T-helper 17 cell (primary cell): ENCODE measurements around the gene ITGB2. TPM values are rescaled to one million over a fixed set of nuclear protein-coding genes. Genes with fewer than 3 reads are reported as not detected.
A peak's percentile ranks its signal among the peaks of the same experiment; 100 is the strongest.
"Not testable (repeated sequence)": the region's sequence is repeated elsewhere in the genome, so short reads cannot be mapped to it uniquely, and the experiment has no call there.

Source experiments
- ATAC-seq: fragments of 150-1000 bp; cut with Tn5 transposase; 2 replicates; pipeline ENCODE4 v1.10.0; 2021; ENCODE audit warnings: mild to moderate bottlenecking, moderate library complexity
- DNase-seq, 3 donors: peaks; one replicate each; pipeline versions ENCODE4 v3.0.0 to v3.0.0-alpha.2; 2020 to 2021
- H3K9me3 ChIP-seq: one replicate; pipeline ENCODE4 v1.7.0; 2013; ENCODE audit warnings: low read length, mild to moderate bottlenecking; ENCODE audit not compliant: control insufficient read depth, poor library complexity, severe bottlenecking
- H3K27ac Mint-ChIP-seq: one replicate; pipeline ENCODE4 v1.8.0; 2022; ENCODE audit warnings: mild to moderate bottlenecking, moderate library complexity, mixed read lengths
- H3K27me3 Mint-ChIP-seq: one replicate; pipeline ENCODE4 v1.8.0; 2022; ENCODE audit warnings: mixed read lengths
- H3K36me3 Mint-ChIP-seq: one replicate; pipeline ENCODE4 v1.8.0; 2022; ENCODE audit warnings: low read depth, mixed read lengths
- H3K4me1 Mint-ChIP-seq: one replicate; pipeline ENCODE4 v1.8.0; 2022; ENCODE audit warnings: mild to moderate bottlenecking, mixed read lengths
- H3K4me3 Mint-ChIP-seq: one replicate; pipeline ENCODE4 v1.8.0; 2022; ENCODE audit warnings: mild to moderate bottlenecking, moderate library complexity, mixed read lengths
- total RNA-seq, 4 donors: library from RNA in 2 of 4; stranded (reverse) in 2 of 4; gene quantifications; one replicate each; pipeline ENCODE4 v1.2.3 and lab custom pipeline; 2022 to 2026

Gene ITGB2
- total RNA-seq, 2 donors from 2014 or later = 248 to 359 TPM

DNA sequence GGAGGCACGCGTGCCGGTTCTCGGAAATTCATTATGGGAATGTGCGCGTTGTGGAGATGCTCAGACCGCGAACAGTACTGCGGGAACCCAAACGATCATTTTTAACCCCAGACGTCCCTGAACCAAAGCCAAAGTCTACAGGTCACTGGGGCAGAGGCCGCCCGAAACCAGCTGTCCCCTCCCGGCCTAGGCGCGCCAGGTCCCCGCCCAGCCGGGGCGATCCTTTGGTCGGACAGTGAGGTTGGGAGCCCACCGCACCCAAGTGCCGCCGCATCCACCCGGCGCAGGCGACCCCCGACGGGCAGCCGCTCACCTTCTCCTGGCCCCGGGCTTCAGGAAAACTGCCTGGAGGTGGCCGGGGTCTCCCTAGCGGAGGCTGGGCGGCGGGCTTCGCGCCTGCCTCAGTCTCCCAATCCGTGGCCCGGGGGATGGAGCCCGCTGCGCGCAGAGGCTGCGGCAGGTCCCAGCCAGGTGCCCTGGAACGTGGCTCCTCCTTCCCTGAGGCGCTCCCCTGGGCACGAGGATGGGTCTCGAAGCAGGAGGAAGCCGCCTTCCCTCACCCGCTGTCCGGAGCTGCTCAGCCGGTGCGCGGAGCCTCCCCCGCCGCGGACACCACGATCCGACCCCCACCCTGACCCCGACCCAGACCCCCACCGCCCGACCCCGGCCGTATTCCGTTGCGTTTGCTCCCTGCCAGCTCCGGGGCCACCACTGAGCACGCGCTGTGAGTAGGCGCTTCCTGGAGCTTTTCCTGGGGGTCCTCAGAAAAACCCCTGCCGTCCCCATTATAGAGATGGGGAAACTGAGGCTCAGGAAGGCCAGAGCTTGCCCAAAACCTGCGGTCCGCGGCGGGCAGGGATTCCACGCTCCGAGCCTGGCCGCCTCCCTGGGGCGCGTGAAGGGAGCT lies 11.1 kb upstream of the ITGB2 start:
- Mint-ChIP-seq H3K4me1 (peaks cover 29% of the 10 kb centered on the region), H3K4me3 (peak overlapping the region; percentile 93), H3K27me3 (no peaks in the 10 kb centered on the region), H3K36me3 (no peaks in the 10 kb centered on the region), H3K27ac (peak overlapping the region; percentile 94)
- no peak for ATAC-seq
- H3K9me3 ChIP-seq = no peaks in the 10 kb centered on the region
- no peak for DNase-seq

DNA sequence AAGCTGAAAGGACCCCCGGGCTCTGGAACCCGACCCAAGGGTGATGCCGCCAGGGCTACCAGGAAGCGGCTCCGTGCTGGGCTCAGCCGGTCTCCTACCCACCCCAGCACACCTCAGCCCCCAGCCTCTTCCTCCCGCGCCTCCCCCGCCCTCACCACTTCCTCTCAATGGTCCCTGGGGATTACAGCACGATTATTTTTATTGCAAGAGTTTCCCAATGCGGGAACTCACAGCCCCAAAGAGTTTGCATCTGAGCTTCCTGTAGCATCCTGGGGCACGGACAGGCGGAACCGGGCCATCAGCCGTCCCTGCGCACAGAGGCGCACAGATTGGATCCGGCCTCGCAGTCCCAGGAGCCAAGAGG lies 10.4 kb upstream of the ITGB2 start:
- no peak for ATAC-seq
- no peaks in the 10 kb centered on the region for H3K36me3 Mint-ChIP-seq
- H3K9me3 ChIP-seq = no peaks in the 10 kb centered on the region
- peak overlapping the region; percentile 94 for H3K27ac Mint-ChIP-seq
- peaks cover 34% of the 10 kb centered on the region for H3K4me1 Mint-ChIP-seq
- peak overlapping the region; percentile 93 for H3K4me3 Mint-ChIP-seq
- no peaks in the 10 kb centered on the region for H3K27me3 Mint-ChIP-seq
- no peak for DNase-seq

DNA sequence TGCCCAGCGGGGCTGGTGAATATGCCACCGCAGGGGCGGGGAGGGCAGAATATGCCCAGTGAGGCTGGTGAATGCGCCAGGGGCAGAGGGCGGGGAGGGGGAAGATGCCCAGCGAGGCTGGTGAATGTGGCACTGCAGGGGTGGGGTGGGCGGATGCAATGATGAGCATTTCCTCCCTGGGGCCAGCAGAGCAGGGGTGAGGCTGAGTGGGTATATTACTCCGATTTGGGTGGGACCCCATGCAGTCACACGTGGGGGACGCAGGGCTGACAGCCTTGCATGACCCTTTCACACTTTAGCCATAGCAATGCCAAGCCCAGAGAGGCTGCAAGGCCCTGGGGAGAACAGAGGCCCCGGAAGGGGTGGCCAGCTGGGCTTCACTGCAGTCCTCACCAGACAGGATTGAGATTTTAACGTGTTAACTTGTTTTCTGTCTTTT lies 9.9 kb upstream of the ITGB2 start:
- Mint-ChIP-seq H3K27me3 (no peaks in the 10 kb centered on the region), H3K4me3 (peak overlapping the region; percentile 93), H3K4me1 (peaks cover 37% of the 10 kb centered on the region), H3K36me3 (no peaks in the 10 kb centered on the region), H3K27ac (peak overlapping the region; percentile 94)
- ATAC-seq = peak; percentile 39
- H3K9me3 ChIP-seq = no peaks in the 10 kb centered on the region
- DNase-seq = peak in 2 of 3 donors; percentile 48 to 50

DNA sequence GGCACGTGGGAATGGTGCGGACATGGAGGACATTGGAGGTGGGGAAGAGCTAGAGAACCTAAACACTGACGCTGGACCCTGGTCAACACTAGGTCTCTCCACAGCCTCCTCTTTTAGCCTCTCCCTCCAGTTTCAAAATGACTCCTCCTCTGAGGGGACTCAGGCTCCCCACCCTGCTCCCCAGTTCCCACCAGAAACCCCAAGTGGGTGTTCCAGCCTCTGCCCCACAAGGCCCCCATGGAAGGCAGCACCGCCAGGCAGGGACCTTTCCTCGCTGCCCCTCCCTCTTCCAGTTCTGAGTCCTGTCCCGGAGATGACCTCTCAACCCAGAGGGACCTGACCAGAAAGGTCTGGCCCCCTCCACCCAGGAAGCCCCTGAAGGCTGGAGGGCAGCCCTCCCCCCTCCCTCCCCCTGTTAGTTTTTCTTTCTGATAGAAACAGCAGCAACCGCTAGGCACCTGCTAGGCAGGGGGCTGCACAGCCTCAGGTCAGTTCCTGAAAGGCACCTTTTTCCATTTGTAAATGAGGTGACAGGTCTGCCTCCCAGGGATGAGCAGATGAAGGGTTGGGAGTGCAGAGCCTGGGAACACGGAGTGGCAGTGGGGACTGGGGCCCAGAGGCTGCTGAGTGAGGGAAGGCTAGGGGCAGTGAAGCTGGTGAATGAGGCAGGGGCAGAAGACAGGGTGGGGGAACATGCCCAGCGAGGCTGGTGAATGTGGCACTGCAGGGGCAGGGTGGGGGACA lies 9.3 kb upstream of the ITGB2 start:
- Mint-ChIP-seq H3K4me3 (peak overlapping the region; percentile 95), H3K36me3 (no peaks in the 10 kb centered on the region), H3K27me3 (no peaks in the 10 kb centered on the region), H3K4me1 (peaks cover 43% of the 10 kb centered on the region), H3K27ac (peak overlapping the region; percentile 94)
- no peaks in the 10 kb centered on the region for H3K9me3 ChIP-seq
- ATAC-seq = no peak
- DNase-seq = no peak

DNA sequence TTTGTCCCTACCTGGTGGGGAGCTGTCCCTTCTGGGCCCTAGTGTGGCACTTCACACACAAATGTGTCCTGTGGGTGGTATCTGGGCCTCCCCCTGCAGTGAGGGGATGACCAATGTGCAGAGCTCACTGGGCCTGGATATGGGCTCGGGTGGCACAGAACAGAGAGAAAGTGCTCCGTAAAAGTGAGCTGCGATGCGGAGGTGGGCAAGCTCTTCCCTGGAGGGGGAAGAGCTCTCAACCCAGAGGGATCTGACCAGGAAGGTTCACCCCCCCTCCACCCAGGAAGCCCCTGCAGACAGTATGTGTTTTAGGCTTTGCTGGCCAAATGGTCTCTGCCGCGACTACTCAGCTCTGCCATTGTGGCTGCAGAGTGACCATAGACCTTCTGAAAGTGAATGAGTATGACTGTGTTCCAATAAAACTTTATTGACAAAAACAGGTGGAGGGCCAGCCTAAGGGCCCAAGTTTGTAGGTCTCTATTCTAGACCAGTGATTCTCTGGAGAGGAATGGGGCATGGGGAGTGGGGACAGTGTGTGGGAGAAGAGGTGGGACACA lies 8.6 kb upstream of the ITGB2 start:
- Mint-ChIP-seq H3K27me3 (no peaks in the 10 kb centered on the region), H3K27ac (peak overlapping the region; percentile 94), H3K4me3 (peak overlapping the region; percentile 95), H3K36me3 (no peaks in the 10 kb centered on the region), H3K4me1 (peaks cover 50% of the 10 kb centered on the region)
- DNase-seq (no peak), ATAC-seq (no peak)
- no peaks in the 10 kb centered on the region for H3K9me3 ChIP-seq

DNA sequence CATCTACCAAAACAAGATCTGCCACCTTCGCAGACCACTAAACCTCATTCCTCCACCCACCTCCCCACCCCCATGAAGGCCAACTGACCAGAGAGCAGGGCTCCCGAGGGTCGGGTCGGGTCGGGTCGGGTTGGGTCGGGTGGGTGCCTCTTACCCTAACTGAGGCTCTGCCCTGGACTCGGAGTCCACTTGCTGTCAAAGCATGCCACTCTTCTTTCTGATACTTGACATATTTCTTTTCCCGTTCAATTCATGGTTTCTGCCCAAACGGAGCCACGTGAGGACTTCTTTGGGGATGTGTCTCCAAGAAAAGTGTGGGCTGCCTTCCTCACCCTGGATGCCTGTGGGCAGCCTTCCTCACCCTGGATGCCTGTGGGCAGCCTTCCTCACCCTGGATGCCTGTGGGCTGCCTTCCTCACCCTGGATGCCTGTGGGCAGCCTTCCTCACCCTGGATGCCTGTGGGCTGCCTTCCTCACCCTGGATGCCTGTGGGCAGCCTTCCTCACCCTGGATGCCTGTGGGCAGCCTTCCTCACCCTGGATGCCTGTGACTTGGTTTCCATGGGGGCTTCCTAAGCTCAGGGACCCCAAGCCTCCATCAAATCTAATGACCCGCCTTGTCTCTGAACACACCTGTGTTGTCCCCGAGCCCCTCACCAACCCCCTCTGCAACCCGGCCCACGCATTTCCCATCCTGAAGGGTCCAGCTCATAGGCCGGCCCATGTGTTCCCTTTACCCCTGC lies 8.0 kb upstream of the ITGB2 start:
- Mint-ChIP-seq H3K4me1 (peaks cover 56% of the 10 kb centered on the region), H3K27ac (peak overlapping the region; percentile 94), H3K4me3 (peak overlapping the region; percentile 95)
- H3K9me3 ChIP-seq, DNase-seq, ATAC-seq, H3K36me3 Mint-ChIP-seq, H3K27me3 Mint-ChIP-seq: not testable (repeated sequence)

DNA sequence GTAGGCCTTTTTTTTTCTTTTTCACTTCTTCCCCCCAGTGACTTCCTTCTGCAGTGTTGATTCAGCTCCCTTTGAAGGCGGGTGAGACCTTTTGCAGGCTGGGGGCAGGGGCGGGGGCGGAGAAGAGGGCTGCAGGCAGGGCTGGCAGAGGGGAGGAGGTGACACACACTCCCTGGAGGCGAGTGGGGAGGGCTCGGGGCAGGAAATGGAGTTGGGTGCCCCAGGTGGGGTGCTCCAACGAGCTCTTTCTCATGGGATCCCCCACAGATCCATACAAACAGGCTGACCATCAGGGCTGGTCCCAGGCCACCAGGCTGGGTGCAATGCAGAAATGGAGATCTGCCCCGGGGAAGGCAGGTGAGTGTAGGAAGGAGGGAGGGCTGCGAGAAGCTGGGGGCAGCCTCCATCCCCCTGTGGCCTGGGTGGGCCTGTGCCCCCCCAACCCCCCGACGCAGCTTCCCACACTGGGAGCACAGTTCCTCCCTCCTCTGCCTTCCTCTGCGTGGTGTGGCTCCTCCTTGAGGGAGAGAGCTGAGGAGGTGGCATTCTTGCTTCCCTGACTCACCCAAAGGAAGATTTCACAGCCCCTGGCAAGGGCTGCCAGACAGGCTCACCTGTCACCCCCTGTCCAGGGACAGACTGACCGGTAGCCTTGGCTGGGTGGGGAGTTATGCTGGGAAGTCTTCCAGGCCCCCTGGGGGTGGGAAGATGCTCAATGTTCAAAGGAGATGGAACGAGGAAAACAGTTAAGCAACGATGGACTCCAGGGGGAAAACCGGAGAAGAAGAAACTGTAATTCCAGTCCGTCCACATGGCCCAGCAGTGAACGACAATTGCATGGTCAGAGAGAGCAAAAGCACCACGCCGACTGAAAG lies 7.1 kb upstream of the ITGB2 start:
- H3K27ac Mint-ChIP-seq = peak overlapping the region; percentile 94
- H3K36me3 Mint-ChIP-seq = no peaks in the 10 kb centered on the region
- H3K4me1 Mint-ChIP-seq = peaks cover 59% of the 10 kb centered on the region

DNA sequence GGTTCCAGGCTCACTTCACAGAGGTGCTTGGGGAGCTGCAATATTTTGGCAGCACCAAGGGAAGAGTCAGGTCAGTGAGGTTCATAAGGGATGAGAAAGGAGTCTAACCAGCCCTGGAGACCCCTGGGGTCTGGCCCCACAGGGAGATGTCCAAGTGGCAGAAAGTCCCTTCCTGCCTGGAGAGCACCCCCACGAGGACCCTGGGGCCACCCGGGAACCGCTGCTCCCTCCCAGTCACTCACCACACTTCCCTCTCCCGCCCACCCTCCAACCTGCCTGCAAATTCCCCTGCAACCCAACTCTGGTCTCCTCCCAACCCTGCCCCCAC lies 6.5 kb upstream of the ITGB2 start:
- Mint-ChIP-seq H3K27ac (peak overlapping the region; percentile 94), H3K27me3 (no peaks in the 10 kb centered on the region), H3K4me3 (peak overlapping the region; percentile 95), H3K36me3 (no peaks in the 10 kb centered on the region), H3K4me1 (peaks cover 60% of the 10 kb centered on the region)
- DNase-seq (no peak), ATAC-seq (no peak)
- H3K9me3 ChIP-seq = no peaks in the 10 kb centered on the region

More for the DNA sequence above, 7.1 kb upstream of the ITGB2 start:
- no peaks in the 10 kb centered on the region for H3K9me3 ChIP-seq
- DNase-seq = peak; percentile 47 to 78 (median 59)
- Mint-ChIP-seq H3K4me3 (peak overlapping the region; percentile 95), H3K27me3 (no peaks in the 10 kb centered on the region)
- peak; percentile 74 for ATAC-seq

DNA sequence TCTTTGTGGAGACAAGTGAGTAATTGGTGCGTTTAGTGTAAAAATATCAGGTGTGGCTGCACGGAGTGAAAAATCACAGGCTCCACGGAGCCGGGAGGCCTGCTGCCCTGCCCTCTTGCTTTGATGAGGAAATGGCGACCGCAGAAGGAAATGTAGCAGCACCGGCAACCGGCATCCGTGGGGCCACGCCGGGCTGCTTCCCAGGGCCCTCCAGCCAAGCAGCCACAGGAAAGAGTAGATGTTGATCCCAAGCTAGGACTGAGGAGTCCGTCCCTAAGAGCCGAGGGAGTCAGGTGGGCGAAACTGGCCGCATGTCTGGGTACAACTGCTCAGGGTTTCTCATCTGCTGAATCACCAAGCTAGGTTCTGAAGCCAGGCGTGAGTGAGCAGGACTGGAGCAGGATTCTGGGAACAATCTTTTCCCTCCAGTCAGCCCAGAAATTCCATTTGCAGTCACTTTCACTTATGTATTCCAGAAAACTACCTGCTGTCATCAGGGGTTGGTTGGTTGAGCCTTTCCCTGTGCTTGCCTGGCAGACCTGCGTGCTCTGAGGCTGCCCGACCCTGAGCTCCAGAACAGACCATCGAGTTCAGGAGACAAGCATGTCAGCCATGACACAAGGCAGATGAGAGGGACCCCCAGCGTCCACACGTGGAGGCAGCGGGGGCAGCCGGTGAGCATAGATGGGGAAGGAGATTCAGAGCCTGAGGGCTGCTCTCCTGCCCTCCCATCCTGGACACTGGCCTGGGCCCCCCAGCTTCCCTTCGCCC lies 5.8 kb upstream of the ITGB2 start:
- DNase-seq (peak in 2 of 3 donors; percentile 38 to 55), ATAC-seq (peak; percentile 57)
- Mint-ChIP-seq H3K36me3 (no peaks in the 10 kb centered on the region), H3K27ac (peak overlapping the region; percentile 94), H3K4me1 (peaks cover 65% of the 10 kb centered on the region), H3K27me3 (no peaks in the 10 kb centered on the region), H3K4me3 (peak overlapping the region; percentile 95)
- no peaks in the 10 kb centered on the region for H3K9me3 ChIP-seq

DNA sequence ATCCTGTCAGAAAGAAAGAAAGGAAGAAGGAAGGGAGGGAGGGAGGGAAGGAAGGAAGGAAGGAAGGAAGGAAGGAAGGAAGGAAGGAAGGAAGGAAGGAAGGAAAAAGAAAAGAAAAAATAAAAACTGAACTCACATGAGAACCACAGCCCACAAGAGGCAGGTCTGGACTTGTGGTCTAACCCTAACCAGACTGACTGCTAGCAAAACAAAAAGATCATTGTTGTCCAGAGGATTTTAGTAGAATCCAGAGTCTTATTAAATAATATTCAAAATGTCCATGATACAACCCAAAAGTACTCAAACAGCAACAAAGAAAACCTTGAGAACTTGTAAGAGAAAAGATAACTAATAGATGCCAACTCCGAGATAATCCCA lies 4.7 kb upstream of the ITGB2 start:
- peaks cover 68% of the 10 kb centered on the region for H3K4me1 Mint-ChIP-seq
- no peak for ATAC-seq
- H3K27ac Mint-ChIP-seq = peak overlapping the region; percentile 94
- no peaks in the 10 kb centered on the region for H3K27me3 Mint-ChIP-seq
- no peak for DNase-seq
- H3K36me3 Mint-ChIP-seq = no peaks in the 10 kb centered on the region
- peak overlapping the region; percentile 85 for H3K4me3 Mint-ChIP-seq
- no peaks in the 10 kb centered on the region for H3K9me3 ChIP-seq

DNA sequence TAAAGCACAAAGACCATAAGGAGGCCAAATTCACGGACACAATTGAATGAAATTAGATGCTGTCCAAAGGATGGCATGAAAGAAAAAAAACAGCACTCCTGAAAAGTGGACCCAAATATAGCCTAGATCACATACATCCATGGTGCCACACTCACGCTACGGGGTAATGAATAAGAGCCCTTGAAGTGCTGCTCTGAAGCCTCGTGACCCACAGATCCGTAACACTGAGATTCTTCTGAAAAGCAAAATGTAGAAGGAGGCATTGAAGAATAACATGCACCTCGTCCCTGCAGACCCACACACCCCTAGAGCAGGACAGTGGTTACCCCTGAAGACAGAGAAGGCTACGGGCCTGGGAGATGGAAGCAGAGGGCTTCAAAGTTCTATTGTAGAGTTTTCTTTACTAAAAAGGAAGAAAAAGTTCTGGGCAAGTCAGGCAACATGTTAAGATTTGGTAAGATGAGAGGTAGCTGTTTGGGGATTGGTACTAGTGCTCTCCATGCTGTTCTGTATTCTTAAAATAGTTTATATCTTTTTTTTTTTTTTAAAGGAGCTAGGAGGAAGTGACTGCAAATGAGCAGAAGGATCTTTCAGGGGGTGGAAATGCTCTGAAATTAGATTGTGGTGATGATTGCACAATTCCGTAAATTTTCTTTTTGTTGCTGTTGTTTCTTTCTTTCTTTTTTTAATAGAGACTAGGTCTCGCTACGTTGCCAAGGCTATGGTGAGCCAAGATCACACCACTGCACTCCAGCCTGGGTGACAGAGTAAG lies 4.1 kb upstream of the ITGB2 start:
- no peaks in the 10 kb centered on the region for H3K27me3 Mint-ChIP-seq

More for the DNA sequence above, 4.1 kb upstream of the ITGB2 start:
- ATAC-seq (no peak), DNase-seq (no peak)
- Mint-ChIP-seq H3K4me1 (peaks cover 68% of the 10 kb centered on the region), H3K4me3 (peak overlapping the region; percentile 85), H3K27ac (peak overlapping the region; percentile 94), H3K36me3 (peaks cover 4% of the 10 kb centered on the region)
- no peaks in the 10 kb centered on the region for H3K9me3 ChIP-seq
